MM.1S (cell line): ENCODE measurements around the gene MAGI1.

Source experiments
- CTCF ChIP-seq: fragments of 300-600 bp; sonication (generic); IDR thresholded peaks from 2 replicates; pipeline ENCODE4 v1.5.1; 2016; ENCODE audit warnings: antibody characterized with exemption, low read length, mixed read lengths
- EZH2 ChIP-seq: fragments of 300-600 bp; sonication (generic); optimal IDR thresholded peaks from 2 replicates; pipeline ENCODE3; 2017; ENCODE audit warnings: low read depth, mild to moderate bottlenecking, antibody characterized with exemption, low read length, mixed read lengths

GRCh38 chr3:65538101-65538500 is 500.6 kb downstream of the MAGI1 start:
- no peak for TF ChIP-seq EZH2
- TF ChIP-seq CTCF, result no peak
